NT2/D1 (cell line): ENCODE data around the gene FAM47E.

Experiments
- SUZ12 ChIP-seq: IDR thresholded peaks from 2 replicates; pipeline ENCODE4 v1.6.1; 2011; ENCODE audit not compliant: insufficient read length, insufficient read depth; ENCODE audit errors: extremely low read depth
- YY1 ChIP-seq: IDR thresholded peaks from 2 replicates; pipeline ENCODE4 v1.6.1; 2011; ENCODE audit not compliant: insufficient read length, insufficient read depth
- ZNF274 ChIP-seq: IDR thresholded peaks from 2 replicates; pipeline ENCODE4 v1.6.1; 2011; ENCODE audit warnings: mild to moderate bottlenecking, low read depth, low read length

DNA sequence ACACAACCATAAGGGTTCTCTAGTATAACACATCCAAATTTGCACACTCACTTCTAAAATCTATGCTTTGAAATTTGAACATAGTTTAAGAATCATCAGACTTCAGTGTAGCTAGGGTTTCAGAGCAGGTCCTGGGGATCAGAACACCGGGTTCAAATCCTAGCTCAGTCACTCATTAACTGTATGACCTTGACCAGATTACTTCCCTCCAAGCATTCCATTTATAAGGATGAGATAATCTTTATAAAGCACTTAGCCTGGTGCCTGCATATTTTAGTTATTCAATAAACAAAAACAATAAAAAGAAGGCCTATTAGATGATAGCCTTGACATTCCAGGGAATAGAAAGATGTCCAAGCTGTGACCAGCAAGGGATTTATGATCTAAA lies 50.2 kb downstream of the FAM47E start:
- no peak for TF ChIP-seq ZNF274
- no peak for TF ChIP-seq SUZ12
- no peak for TF ChIP-seq YY1
